SK-N-SH (cell line): ENCODE measurements around the gene EXOC6. TPM values are rescaled to one million over a fixed set of nuclear protein-coding genes. Genes with fewer than 3 reads are reported as not detected.

ENCODE experiments used
- CTCF ChIA-PET: fragments of 300-600, 350-600 bp; formaldehyde crosslinking; extraction: SDS; loops from one replicate; lab custom pipeline; 2021; lab: Yijun Ruan, JAX
- POLR2A ChIA-PET: fragments of 350-600 bp; sonication (Branson Sonifier 250); formaldehyde crosslinking; extraction: SDS; loops from one replicate; lab custom pipeline; 2020; ENCODE audit warnings: antibody characterized with exemption, inconsistent platforms; lab: Yijun Ruan, JAX
- DNase-seq: peaks from one replicate; pipeline ENCODE4 v3.0.0; 2012
- H2AFZ ChIP-seq: fragments of 200-600 bp; sonication (generic); 2 replicates; pipeline ENCODE4 v1.8.1; 2016; ENCODE audit warnings: antibody characterized with exemption, mild to moderate bottlenecking, low read depth
- H3F3A ChIP-seq: fragments of 200-600 bp; sonication (generic); replicated peaks from 2 replicates; pipeline ENCODE3; 2016; ENCODE audit warnings: antibody characterized with exemption, mild to moderate bottlenecking; ENCODE audit not compliant: insufficient read depth
- H3K27ac ChIP-seq, 2 experiments: fragments of 200-500 bp in 1 of 2; fragments of 200-600 bp in 1 of 2; sonication (Bioruptor generic) in 1 of 2; sonication (generic), shearing (Covaris generic) in 1 of 2; 2 replicates each; pipeline versions ENCODE4 v1.5.1 to v1.6.1; 2014 to 2016; ENCODE audit warnings: low read depth in 2 of 2, inconsistent platforms in 1 of 2, low read length in 1 of 2, mild to moderate bottlenecking in 1 of 2, mixed read lengths in 1 of 2
- H3K27me3 ChIP-seq: fragments of 200-600 bp; sonication (generic), shearing (Covaris generic); 2 replicates; pipeline ENCODE4 v1.6.1; 2016; ENCODE audit warnings: mixed run types; ENCODE audit not compliant: insufficient read depth
- H3K36me3 ChIP-seq, 2 experiments: fragments of 200-500 bp in 1 of 2; fragments of 200-600 bp in 1 of 2; sonication (Bioruptor generic) in 1 of 2; sonication (generic) in 1 of 2; replicated peaks in 1 of 2; 2 replicates each; pipeline versions ENCODE3 to v1.5.1; 2014 to 2016; ENCODE audit warnings: low read length in 1 of 2, mild to moderate bottlenecking in 1 of 2; ENCODE audit not compliant: insufficient read depth in 2 of 2, control insufficient read depth in 1 of 2
- H3K4me1 ChIP-seq, 2 experiments: fragments of 200-500 bp in 1 of 2; fragments of 200-600 bp in 1 of 2; sonication (Bioruptor generic) in 1 of 2; sonication (generic), shearing (Covaris generic) in 1 of 2; 2 replicates each; pipeline versions ENCODE4 v1.5.1 to v1.6.1; 2014 to 2016; ENCODE audit warnings: low read depth in 1 of 2, low read length in 1 of 2, mixed run types in 1 of 2; ENCODE audit not compliant: insufficient read depth in 2 of 2, control insufficient read depth in 1 of 2
- H3K4me2 ChIP-seq: fragments of 200-600 bp; sonication (generic), shearing (Covaris generic); 2 replicates; pipeline ENCODE4 v1.6.1; 2017; ENCODE audit warnings: mixed run types
- H3K4me3 ChIP-seq, 2 experiments: fragments of 200-500 bp in 1 of 2; fragments of 200-600 bp in 1 of 2; sonication (Bioruptor generic) in 1 of 2; sonication (generic), shearing (Covaris generic) in 1 of 2; 2 replicates each; pipeline versions ENCODE4 v1.5.1 to v1.8.1; 2014 to 2016; ENCODE audit warnings: low read depth in 2 of 2, inconsistent platforms in 1 of 2, low read length in 1 of 2, mild to moderate bottlenecking in 1 of 2, mixed read lengths in 1 of 2, moderate library complexity in 1 of 2
- H3K79me2 ChIP-seq: fragments of 200-600 bp; sonication (generic); 2 replicates; pipeline ENCODE4 v1.8.1; 2017; ENCODE audit warnings: mild to moderate bottlenecking; ENCODE audit not compliant: insufficient read depth
- H3K9ac ChIP-seq: fragments of 200-600 bp; sonication (generic); 2 replicates; pipeline ENCODE4 v1.6.1; 2017; ENCODE audit warnings: mixed run types
- H3K9me2 ChIP-seq: fragments of 200-600 bp; sonication (generic); 2 replicates; pipeline ENCODE4 v1.6.1; 2017; ENCODE audit warnings: mixed run types
- H3K9me3 ChIP-seq: fragments of 200-600 bp; sonication (generic); 2 replicates; pipeline ENCODE4 v1.6.1; 2017; ENCODE audit warnings: mixed run types, mild to moderate bottlenecking, moderate library complexity
- H4K20me1 ChIP-seq: fragments of 200-600 bp; sonication (generic); 2 replicates; pipeline ENCODE4 v1.6.1; 2017; ENCODE audit warnings: mild to moderate bottlenecking, mixed run types; ENCODE audit not compliant: insufficient read depth
- CHD2 ChIP-seq: fragments of 150-350 bp; IDR thresholded peaks from 2 replicates; pipeline ENCODE4 v1.6.1; 2018; ENCODE audit warnings: low read length; ENCODE audit not compliant: partially characterized antibody
- ELF1 ChIP-seq: IDR thresholded peaks from 2 replicates; pipeline ENCODE4 v1.4.0; 2012
- EZH2phosphoT487 ChIP-seq: fragments of 200-600 bp; sonication (generic); IDR thresholded peaks from 2 replicates; pipeline ENCODE4 v1.6.1; 2017; ENCODE audit warnings: low read depth, mixed run types, mild to moderate bottlenecking, antibody characterized with exemption, moderate library complexity, borderline replicate concordance
- FOSL2 ChIP-seq: IDR thresholded peaks from 2 replicates; pipeline ENCODE4 v1.4.0; 2012; ENCODE audit warnings: low read depth, mild to moderate bottlenecking, moderate library complexity, borderline replicate concordance
- FOXJ3 ChIP-seq: sonication (generic); formaldehyde crosslinking; IDR thresholded peaks from 2 replicates; pipeline ENCODE4 v1.5.1; 2020; ENCODE audit warnings: mild to moderate bottlenecking, missing genetic modification reagents
- FOXM1 ChIP-seq: IDR thresholded peaks from 2 replicates; pipeline ENCODE4 v1.4.0; 2012; ENCODE audit warnings: low read depth, mild to moderate bottlenecking
- GABPA ChIP-seq: IDR thresholded peaks from 2 replicates; pipeline ENCODE4 v1.4.0; 2012; ENCODE audit warnings: low read depth, mild to moderate bottlenecking
- GATA2 ChIP-seq: sonication (generic); formaldehyde crosslinking; IDR thresholded peaks from 2 replicates; pipeline ENCODE4 v1.5.0; 2020; ENCODE audit warnings: mild to moderate bottlenecking, missing genetic modification reagents
- MEF2A ChIP-seq: IDR thresholded peaks from 2 replicates; pipeline ENCODE4 v1.4.0; 2012; ENCODE audit warnings: low read depth, borderline replicate concordance
- MXI1 ChIP-seq: IDR thresholded peaks from 2 replicates; pipeline ENCODE4 v1.6.1; 2012; ENCODE audit warnings: mild to moderate bottlenecking, low read depth, low read length, improper control_type of control experiment
- NFIC ChIP-seq: IDR thresholded peaks from 2 replicates; pipeline ENCODE4 v1.4.0; 2012; ENCODE audit warnings: borderline replicate concordance
- NRF1 ChIP-seq: IDR thresholded peaks from 2 replicates; pipeline ENCODE4 v1.6.1; 2012; ENCODE audit warnings: low read depth, mild to moderate bottlenecking, low read length
- POLR2AphosphoS5 ChIP-seq: IDR thresholded peaks from 2 replicates; pipeline ENCODE4 v1.6.1; 2012; ENCODE audit warnings: low read depth, low read length
- RAD21 ChIP-seq: IDR thresholded peaks from 2 replicates; pipeline ENCODE4 v1.6.1; 2012; ENCODE audit warnings: mild to moderate bottlenecking, low read length
- RCOR1 ChIP-seq: fragments of 150-350 bp; IDR thresholded peaks from 2 replicates; pipeline ENCODE4 v1.6.1; 2017; ENCODE audit warnings: antibody characterized with exemption, low read length
- RXRA ChIP-seq: IDR thresholded peaks from 2 replicates; pipeline ENCODE4 v1.4.0; 2012; ENCODE audit warnings: low read depth, mild to moderate bottlenecking, borderline replicate concordance
- SMC3 ChIP-seq: IDR thresholded peaks from 2 replicates; pipeline ENCODE4 v1.6.1; 2012; ENCODE audit warnings: low read depth, low read length, improper control_type of control experiment
- TAF1 ChIP-seq: IDR thresholded peaks from 2 replicates; pipeline ENCODE4 v1.6.1; 2012; ENCODE audit warnings: low read depth, mild to moderate bottlenecking, low read length, moderate library complexity, borderline replicate concordance
- YY1 ChIP-seq: IDR thresholded peaks from 2 replicates; pipeline ENCODE4 v1.4.0; 2012; ENCODE audit warnings: low read depth, mild to moderate bottlenecking
- WGBS: methylation state at CpG from one replicate; pipeline ENCODE4 v1.1.6; 2017; ENCODE audit warnings: low lambda C conversion rate; 5-methylcytosine and 5-hydroxymethylcytosine counted together
- polyA plus RNA-seq, 3 experiments: library from polyadenylated mRNA; depleted of rRNA; stranded (reverse); fragments of >200 nt; gene quantifications; 2 replicates each; pipeline ENCODE4 v1.2.3, GENCODE V29; 2012
- TF ChIP-seq, protein P1 (sequence below): fragments of 150-350 bp; IDR thresholded peaks from 2 replicates; pipeline ENCODE4 v1.6.1; 2017; ENCODE audit warnings: antibody characterized with exemption, low read length, low read depth, borderline replicate concordance
- TF ChIP-seq, protein P2 (sequence below): IDR thresholded peaks from 2 replicates; pipeline ENCODE4 v1.4.0; 2012; ENCODE audit warnings: low read depth
- TF ChIP-seq, protein P3 (sequence below): fragments of 200-600 bp; sonication (generic); IDR thresholded peaks from 2 replicates; pipeline ENCODE4 v1.6.1; 2017; ENCODE audit warnings: antibody characterized with exemption, mild to moderate bottlenecking, moderate library complexity
- TF ChIP-seq, protein P4 (sequence below): IDR thresholded peaks from 2 replicates; pipeline ENCODE4 v1.4.0; 2012; ENCODE audit warnings: low read depth, borderline replicate concordance

EXOC6 gene
- polyA plus RNA-seq, 1 of the 3 experiments (the other 2 are of a cell fraction): 2.3 TPM

GRCh38 chr10:92848037-92848440, 281 bp upstream of the EXOC6 start:
- H3K4me1 ChIP-seq: no peaks in the 10 kb centered on the region; a peak in 2 of 4 replicates
- no peak overlapping the region; the same call in 1 of the 2 replicates for H3K9ac ChIP-seq
- CTCF ChIA-PET: interaction anchor here (0.8 to 2.5 kb wide), 3 partner anchors 9 to 15 kb away, joined by 3 to 13 read pairs (median 7); no protein-coding TSS in a partner anchor

DNA sequence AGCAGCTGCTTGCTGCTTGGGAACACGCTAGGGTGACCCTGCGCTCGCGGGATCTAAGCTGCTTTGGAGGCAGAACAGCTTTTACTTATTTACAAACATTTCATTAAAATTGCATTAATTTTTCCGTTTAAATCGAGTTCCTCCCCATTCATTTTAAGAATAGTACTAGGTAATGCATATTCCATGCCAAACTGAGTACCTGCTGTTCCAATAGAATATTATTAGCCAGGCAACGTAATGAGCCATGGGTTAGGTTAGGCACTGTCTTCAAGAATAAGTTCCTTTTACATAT, 860 bp downstream of the EXOC6 start:
- Histone ChIP-seq H3K27me3 (no peaks in the 10 kb centered on the region), H3K4me1 (no peaks in the 10 kb centered on the region; a peak in 2 of 4 replicates), H3K27ac (no peak overlapping the region; a peak in 1 of 4 replicates), H3K9me2 (no peaks in the 10 kb centered on the region), H2AFZ (peak overlapping the region; percentile 81; the same call in 1 of the 2 replicates), H3K4me2 (peak overlapping the region; percentile 96), H3F3A (peaks cover 5% of the 10 kb centered on the region), H3K9me3 (no peaks in the 10 kb centered on the region), H4K20me1 (no peaks in the 10 kb centered on the region), H3K36me3 (no peaks in the 10 kb centered on the region), H3K79me2 (peaks cover 4% of the 10 kb centered on the region; the same call in 1 of the 2 replicates), H3K9ac (peak overlapping the region; percentile 61; the same call in 1 of the 2 replicates), H3K4me3 (peak overlapping the region; percentile 80 to 89)
- TF ChIP-seq TAF1 (no peak), GATA2 (CRISPR knock-in tag) (no peak), POLR2AphosphoS5 (no peak), MEF2A (no peak), EZH2phosphoT487 (no peak), FOXM1 (no peak), RXRA (no peak), NRF1 (no peak), MXI1 (no peak), RCOR1 (no peak), SMC3 (no peak), RAD21 (no peak), YY1 (no peak), FOSL2 (no peak), FOXJ3 (no peak), GABPA (no peak)
- TF ChIP-seq, protein P1, sequence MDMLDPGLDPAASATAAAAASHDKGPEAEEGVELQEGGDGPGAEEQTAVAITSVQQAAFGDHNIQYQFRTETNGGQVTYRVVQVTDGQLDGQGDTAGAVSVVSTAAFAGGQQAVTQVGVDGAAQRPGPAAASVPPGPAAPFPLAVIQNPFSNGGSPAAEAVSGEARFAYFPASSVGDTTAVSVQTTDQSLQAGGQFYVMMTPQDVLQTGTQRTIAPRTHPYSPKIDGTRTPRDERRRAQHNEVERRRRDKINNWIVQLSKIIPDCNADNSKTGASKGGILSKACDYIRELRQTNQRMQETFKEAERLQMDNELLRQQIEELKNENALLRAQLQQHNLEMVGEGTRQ: no peak
- 6% methylated on average over 7 of the region's 7 CpGs for WGBS
- no peak for DNase-seq
- POLR2A ChIA-PET: interaction anchor here (0.5 to 1.1 kb wide), 3 partner anchors 12 to 655 kb away, joined by 3 to 4 read pairs (median 3); partner anchors contain the start of gene IDE
- CTCF ChIA-PET: interaction anchor here (0.9 to 2.5 kb wide), 3 partner anchors 11 to 633 kb away, joined by 5 to 13 read pairs (median 7); partner anchors contain the start of gene MYOF

More at GRCh38 chr10:92848037-92848440, 281 bp upstream of the EXOC6 start:
- WGBS: 2% methylated on average over 8 of the region's 32 CpGs
- H3K27ac ChIP-seq: no peak overlapping the region
- peak overlapping the region; percentile 84 for H3K4me2 ChIP-seq
- peaks cover 4% of the 10 kb centered on the region; the same call in 1 of the 2 replicates for H3K79me2 ChIP-seq
- no peaks in the 10 kb centered on the region for H3K36me3 ChIP-seq
- no peaks in the 10 kb centered on the region for H3K27me3 ChIP-seq
- H2AFZ ChIP-seq: peak overlapping the region; percentile 94
- TF ChIP-seq, protein P2, sequence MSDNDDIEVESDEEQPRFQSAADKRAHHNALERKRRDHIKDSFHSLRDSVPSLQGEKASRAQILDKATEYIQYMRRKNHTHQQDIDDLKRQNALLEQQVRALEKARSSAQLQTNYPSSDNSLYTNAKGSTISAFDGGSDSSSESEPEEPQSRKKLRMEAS: no peak
- TF ChIP-seq, protein P3, sequence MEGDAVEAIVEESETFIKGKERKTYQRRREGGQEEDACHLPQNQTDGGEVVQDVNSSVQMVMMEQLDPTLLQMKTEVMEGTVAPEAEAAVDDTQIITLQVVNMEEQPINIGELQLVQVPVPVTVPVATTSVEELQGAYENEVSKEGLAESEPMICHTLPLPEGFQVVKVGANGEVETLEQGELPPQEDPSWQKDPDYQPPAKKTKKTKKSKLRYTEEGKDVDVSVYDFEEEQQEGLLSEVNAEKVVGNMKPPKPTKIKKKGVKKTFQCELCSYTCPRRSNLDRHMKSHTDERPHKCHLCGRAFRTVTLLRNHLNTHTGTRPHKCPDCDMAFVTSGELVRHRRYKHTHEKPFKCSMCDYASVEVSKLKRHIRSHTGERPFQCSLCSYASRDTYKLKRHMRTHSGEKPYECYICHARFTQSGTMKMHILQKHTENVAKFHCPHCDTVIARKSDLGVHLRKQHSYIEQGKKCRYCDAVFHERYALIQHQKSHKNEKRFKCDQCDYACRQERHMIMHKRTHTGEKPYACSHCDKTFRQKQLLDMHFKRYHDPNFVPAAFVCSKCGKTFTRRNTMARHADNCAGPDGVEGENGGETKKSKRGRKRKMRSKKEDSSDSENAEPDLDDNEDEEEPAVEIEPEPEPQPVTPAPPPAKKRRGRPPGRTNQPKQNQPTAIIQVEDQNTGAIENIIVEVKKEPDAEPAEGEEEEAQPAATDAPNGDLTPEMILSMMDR: no peak
- no peak for TF ChIP-seq ELF1
- no peak for TF ChIP-seq RCOR1
- TF ChIP-seq CHD2: no peak
- TF ChIP-seq FOXJ3: no peak
- TF ChIP-seq, protein P4, sequence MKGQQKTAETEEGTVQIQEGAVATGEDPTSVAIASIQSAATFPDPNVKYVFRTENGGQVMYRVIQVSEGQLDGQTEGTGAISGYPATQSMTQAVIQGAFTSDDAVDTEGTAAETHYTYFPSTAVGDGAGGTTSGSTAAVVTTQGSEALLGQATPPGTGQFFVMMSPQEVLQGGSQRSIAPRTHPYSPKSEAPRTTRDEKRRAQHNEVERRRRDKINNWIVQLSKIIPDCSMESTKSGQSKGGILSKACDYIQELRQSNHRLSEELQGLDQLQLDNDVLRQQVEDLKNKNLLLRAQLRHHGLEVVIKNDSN: no peak
- TF ChIP-seq NRF1: no peak
- TF ChIP-seq SMC3: no peak
- no peak for TF ChIP-seq NFIC
- TF ChIP-seq, all 33 proteins: peak for 0
- POLR2A ChIA-PET: interaction anchor here (1.0 to 1.1 kb wide), 2 partner anchors 257 to 274 kb away, joined by 4 read pairs; partner anchors contain the start of gene IDE
- H3K4me3 ChIP-seq: peak overlapping the region; percentile 80 to 89
- H3F3A ChIP-seq: peaks cover 5% of the 10 kb centered on the region
- no peaks in the 10 kb centered on the region for H3K9me3 ChIP-seq
- H4K20me1 ChIP-seq: no peaks in the 10 kb centered on the region
- H3K9me2 ChIP-seq: no peaks in the 10 kb centered on the region
- no peak for DNase-seq
